HepG2 (cell line): ENCODE results near the gene TRPM1. TPM values are rescaled to one million over a fixed set of nuclear protein-coding genes. Genes with fewer than 3 reads are reported as not detected.

Source experiments
- ATAC-seq: fragments of 200-7000 bp; cut with Tn5 transposase; 3 replicates; pipeline ENCODE4 v1.9.1; 2020; ENCODE audit warnings: mild to moderate bottlenecking, moderate library complexity
- BruUV-seq: library from RNA; stranded (reverse); fragments of 400-500 nt; replicated peaks from 2 replicates; lab custom pipeline; 2021; lab: Mats Ljungman, UMichigan
- CTCF ChIA-PET: fragments of 300-600 bp; formaldehyde crosslinking; extraction: SDS; loops from one replicate; lab custom pipeline; 2021; ENCODE audit warnings: low total read pairs, inconsistent platforms, low intra/inter-chr PET ratio; lab: Yijun Ruan, JAX
- POLR2A ChIA-PET: fragments of 350-600 bp; sonication (Branson Sonifier 250); formaldehyde crosslinking; loops from one replicate; lab custom pipeline; 2020; ENCODE audit warnings: antibody characterized with exemption, inconsistent platforms; lab: Yijun Ruan, JAX
- DNase-seq: peaks from one replicate; pipeline ENCODE4 v3.0.0-alpha.2; 2015; ENCODE audit warnings: low spot score
- FAIRE-seq: peaks from 3 replicates; lab custom pipeline; 2011; peaks lifted over from hg19 to GRCh38; lab: Jason Lieb, UNC
- H2AFZ ChIP-seq: one replicate; pipeline ENCODE4 v1.6.1; 2011; ENCODE audit warnings: low read length, inconsistent platforms
- H3K27ac ChIP-seq: fragments of 300-600 bp; 3 replicates; pipeline ENCODE4 v1.8.0; 2011; ENCODE audit warnings: mixed run types, mild to moderate bottlenecking, mixed read lengths, low read length, inconsistent platforms; ENCODE audit not compliant: insufficient read depth; ENCODE audit errors: extremely low read length
- H3K27me3 ChIP-seq, 2 experiments: fragments of 200-600 bp in 1 of 2; 2 replicates in 1 of 2; 3 replicates in 1 of 2; pipeline versions ENCODE4 v1.6.0 to v1.8.0; 2011; ENCODE audit warnings: low read length in 2 of 2, mild to moderate bottlenecking in 2 of 2, moderate library complexity in 2 of 2, inconsistent platforms in 1 of 2; ENCODE audit not compliant: insufficient read depth in 2 of 2, control insufficient read depth in 1 of 2
- H3K36me3 ChIP-seq, 2 experiments: fragments of 200-600 bp in 1 of 2; replicated peaks in 1 of 2; 2 replicates in 1 of 2; 3 replicates in 1 of 2; pipeline versions ENCODE4 v1.5.1 to v1.8.0; 2011; ENCODE audit warnings: low read length in 2 of 2, inconsistent platforms in 1 of 2; ENCODE audit not compliant: insufficient read depth in 2 of 2, control insufficient read depth in 1 of 2
- H3K4me1 ChIP-seq: 2 replicates; pipeline ENCODE4 v1.5.1; 2012; ENCODE audit warnings: low read length, inconsistent platforms; ENCODE audit not compliant: insufficient read depth
- H3K4me2 ChIP-seq: 2 replicates; pipeline ENCODE4 v1.6.0; 2011; ENCODE audit warnings: low read depth, low read length, inconsistent platforms
- H3K4me3 ChIP-seq, 3 experiments: fragments of 200-600 bp in 1 of 3; sonication (generic), shearing (Covaris generic) in 1 of 3; replicated peaks in 1 of 3; 2 replicates each; pipeline ENCODE4 v1.5.1; 2011 to 2016; ENCODE audit warnings: low read length in 3 of 3, inconsistent platforms in 2 of 3, low read depth in 2 of 3, mild to moderate bottlenecking in 2 of 3, control low read depth in 1 of 3, mixed read lengths in 1 of 3; ENCODE audit not compliant: insufficient read depth in 1 of 3
- H3K79me2 ChIP-seq: one replicate; pipeline ENCODE4 v1.6.1; 2011; ENCODE audit warnings: low read length, inconsistent platforms; ENCODE audit not compliant: insufficient read depth
- H3K9ac ChIP-seq: 2 replicates; pipeline ENCODE4 v1.6.0; 2011; ENCODE audit warnings: mild to moderate bottlenecking, low read depth, low read length, inconsistent platforms; ENCODE audit not compliant: insufficient read depth
- H3K9me3 ChIP-seq: 2 replicates; pipeline ENCODE4 v1.5.1; 2012; ENCODE audit warnings: mild to moderate bottlenecking, low read length
- H4K20me1 ChIP-seq: 2 replicates; pipeline ENCODE4 v1.6.0; 2011; ENCODE audit warnings: inconsistent platforms, mild to moderate bottlenecking, low read length, moderate library complexity; ENCODE audit not compliant: insufficient read depth
- CBX5 ChIP-seq: sonication (generic); formaldehyde crosslinking; IDR thresholded peaks from 2 replicates; pipeline ENCODE4 v1.4.0; 2020; ENCODE audit warnings: missing genetic modification reagents, borderline replicate concordance
- DMAP1 ChIP-seq: IDR thresholded peaks from 2 replicates; pipeline ENCODE4 v1.6.1; 2016
- ETV5 ChIP-seq: IDR thresholded peaks from 2 replicates; pipeline ENCODE4 v1.6.1; 2018; ENCODE audit warnings: missing biosample characterization, missing genetic modification reagents, inconsistent platforms, borderline replicate concordance
- HNF4G ChIP-seq, 2 experiments: sonication (generic) in 1 of 2; formaldehyde crosslinking in 1 of 2; IDR thresholded peaks; 2 replicates each; pipeline versions ENCODE4 v1.4.0 to v1.6.1; 2011 to 2020; ENCODE audit warnings: borderline replicate concordance in 2 of 2, low read depth in 2 of 2, mild to moderate bottlenecking in 2 of 2, low read length in 1 of 2, missing genetic modification reagents in 1 of 2, moderate library complexity in 1 of 2
- KLF6 ChIP-seq: IDR thresholded peaks from 2 replicates; pipeline ENCODE4 v1.8.0; 2016; ENCODE audit warnings: missing biosample characterization, missing genetic modification reagents
- REL ChIP-seq: sonication (generic); formaldehyde crosslinking; conservative IDR thresholded peaks from 2 replicates; pipeline ENCODE4 v1.8.0; 2022; ENCODE audit warnings: mild to moderate bottlenecking, missing genetic modification reagents, moderate library complexity
- ZNF143 ChIP-seq: sonication (generic); formaldehyde crosslinking; IDR thresholded peaks from 2 replicates; pipeline ENCODE4 v1.4.0; 2020; ENCODE audit warnings: missing genetic modification reagents
- ZNF224 ChIP-seq: sonication (generic); formaldehyde crosslinking; IDR thresholded peaks from 2 replicates; pipeline ENCODE4 v1.5.0; 2020; ENCODE audit warnings: mild to moderate bottlenecking, missing genetic modification reagents
- ZNF354B ChIP-seq: sonication (generic); formaldehyde crosslinking; IDR thresholded peaks from 2 replicates; pipeline ENCODE4 v1.8.0; 2022; ENCODE audit warnings: mild to moderate bottlenecking, missing genetic modification reagents
- ZNF446 ChIP-seq: sonication (generic); formaldehyde crosslinking; IDR thresholded peaks from 2 replicates; pipeline ENCODE4 v1.5.0; 2020; ENCODE audit warnings: mild to moderate bottlenecking, missing genetic modification reagents
- ZNF468 ChIP-seq: sonication (generic); formaldehyde crosslinking; IDR thresholded peaks from 2 replicates; pipeline ENCODE4 v1.8.0; 2022; ENCODE audit warnings: mild to moderate bottlenecking, moderate library complexity, missing genetic modification reagents
- ZSCAN29 ChIP-seq: sonication (generic); formaldehyde crosslinking; conservative IDR thresholded peaks from 2 replicates; pipeline ENCODE4 v1.4.0; 2020; ENCODE audit warnings: mild to moderate bottlenecking, missing genetic modification reagents
- WGBS: methylation state at CpG from one replicate; pipeline ENCODE4 v1.1.6; 2017; ENCODE audit warnings: low lambda C conversion rate; 5-methylcytosine and 5-hydroxymethylcytosine counted together
- in situ Hi-C: cut with HindIII; loops from 2 replicates; pipeline ENCODE4 v1.10.0; 2017; ENCODE audit warnings: low pct_unique_long_range_greater_than_20kb; ENCODE audit not compliant: extremely low pct_ligation_motif_present
- intact Hi-C: fragments of 100-400 bp; cut with micrococcal nuclease; formaldehyde crosslinking; loops from one replicate; pipeline ENCODE4 v1.10.0; 2022; ENCODE audit not compliant: unreplicated experiment
- polyA plus RNA-seq, 8 experiments: library from polyadenylated mRNA; depleted of rRNA in 3 of 8; stranded (reverse) in 7 of 8; unstranded in 1 of 8; fragments of >200 nt; fragmentation: Illumina TruSeq in 4 of 8; extraction: Trizol in 4 of 8; gene quantifications; 2 replicates each; pipeline versions ENCODE4 v1.2.1 to v1.2.3, GENCODE V29; 2011 to 2016; ENCODE audit warnings: low read depth in 4 of 8, missing spikeins in 1 of 8, mixed read lengths in 1 of 8; ENCODE audit not compliant: insufficient read depth in 1 of 8
- total RNA-seq, 5 experiments: library from RNA; depleted of rRNA; stranded (reverse); fragments of >200 nt; fragmentation: Illumina TruSeq; extraction: Trizol; gene quantifications; 2 replicates each; pipeline ENCODE4 v1.2.3, GENCODE V29; 2016; ENCODE audit warnings: low read depth in 1 of 5
- TF ChIP-seq, protein P1 (sequence below): fragments of 450-650 bp; IDR thresholded peaks from 2 replicates; pipeline ENCODE4 v1.6.1; 2016

Gene TRPM1
- total and polyA plus RNA-seq, 2 of the 13 experiments (the other 11 are each of a cell fraction or from before 2014, with no cell fraction given): not detected

- Histone ChIP-seq H2AFZ (no peak overlapping the region), H3K9ac (no peak overlapping the region), H3K4me2 (no peak overlapping the region), H3K4me1 (peaks cover 29% of the 10 kb centered on the region), H3K79me2 (no peaks in the 10 kb centered on the region), H4K20me1 (no peaks in the 10 kb centered on the region), H3K27me3 (0 out of 5 replicates have a peak, but pooled peaks cover 0 to 1% of the 10 kb centered on the region in 2 experiments), H3K9me3 (no peaks in the 10 kb centered on the region), H3K36me3 (no peaks in the 10 kb centered on the region), H3K4me3 (no peak overlapping the region), H3K27ac (no peak overlapping the region)
- DNase-seq: no peak
- TF ChIP-seq KLF6 (CRISPR knock-in tag) (no peak), CBX5 (no peak), ZSCAN29 (CRISPR knock-in tag) (no peak), HNF4G (IDR thresholded peaks at IDR 0.05; ENCODE audit: borderline replicate concordance, low read depth, low read length) (no peak), HNF4G (CRISPR knock-in tag; IDR thresholded peaks at IDR 0.05; ENCODE audit: borderline replicate concordance, low read depth) (no peak), ETV5 (CRISPR knock-in tag) (no peak), REL (CRISPR knock-in tag) (no peak), ZNF224 (CRISPR knock-in tag) (no peak), ZNF354B (CRISPR knock-in tag) (no peak), ZNF446 (CRISPR knock-in tag) (no peak), ZNF468 (no peak), DMAP1 (CRISPR knock-in tag) (no peak), ZNF143 (CRISPR knock-in tag) (no peak)
- TF ChIP-seq, protein P1, sequence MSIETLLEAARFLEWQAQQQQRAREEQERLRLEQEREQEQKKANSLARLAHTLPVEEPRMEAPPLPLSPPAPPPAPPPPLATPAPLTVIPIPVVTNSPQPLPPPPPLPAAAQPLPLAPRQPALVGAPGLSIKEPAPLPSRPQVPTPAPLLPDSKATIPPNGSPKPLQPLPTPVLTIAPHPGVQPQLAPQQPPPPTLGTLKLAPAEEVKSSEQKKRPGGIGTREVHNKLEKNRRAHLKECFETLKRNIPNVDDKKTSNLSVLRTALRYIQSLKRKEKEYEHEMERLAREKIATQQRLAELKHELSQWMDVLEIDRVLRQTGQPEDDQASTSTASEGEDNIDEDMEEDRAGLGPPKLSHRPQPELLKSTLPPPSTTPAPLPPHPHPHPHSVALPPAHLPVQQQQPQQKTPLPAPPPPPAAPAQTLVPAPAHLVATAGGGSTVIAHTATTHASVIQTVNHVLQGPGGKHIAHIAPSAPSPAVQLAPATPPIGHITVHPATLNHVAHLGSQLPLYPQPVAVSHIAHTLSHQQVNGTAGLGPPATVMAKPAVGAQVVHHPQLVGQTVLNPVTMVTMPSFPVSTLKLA: no peak
- intact Hi-C loops (loop anchor here (10.0 kb wide), 1 partner anchor 61 kb away; no protein-coding TSS in a partner anchor), in situ Hi-C loops (loop anchor here (25.0 kb wide), 1 partner anchor 147 kb away; the partner anchor contains the start of gene MTMR10)
- POLR2A ChIA-PET: no interaction called here
- ATAC-seq: no peak
- BruUV-seq: no TSS peak
- no peak for FAIRE-seq
- CTCF ChIA-PET: no interaction called here
- 57% methylated on average over 5 of the region's 5 CpGs for WGBS
Measured at GRCh38 chr15:31133890-31134289, 32.4 kb upstream of the TRPM1 start.
